ENCODE results near the gene GABRP. TPM values are rescaled to one million over a fixed set of nuclear protein-coding genes. Genes with fewer than 3 reads are reported as not detected.

Gene GABRP
- total RNA-seq, 1 experiment from 2014 or later, result 2.2 TPM

GRCh38 chr5:170846846-170847245, 63.3 kb downstream of the GABRP start:
- H3K36me3 ChIP-seq (replicated peaks; ENCODE audit: control insufficient read depth, insufficient read depth, low read length), result no peaks in the 10 kb centered on the region
- no peak for DNase-seq

DNA sequence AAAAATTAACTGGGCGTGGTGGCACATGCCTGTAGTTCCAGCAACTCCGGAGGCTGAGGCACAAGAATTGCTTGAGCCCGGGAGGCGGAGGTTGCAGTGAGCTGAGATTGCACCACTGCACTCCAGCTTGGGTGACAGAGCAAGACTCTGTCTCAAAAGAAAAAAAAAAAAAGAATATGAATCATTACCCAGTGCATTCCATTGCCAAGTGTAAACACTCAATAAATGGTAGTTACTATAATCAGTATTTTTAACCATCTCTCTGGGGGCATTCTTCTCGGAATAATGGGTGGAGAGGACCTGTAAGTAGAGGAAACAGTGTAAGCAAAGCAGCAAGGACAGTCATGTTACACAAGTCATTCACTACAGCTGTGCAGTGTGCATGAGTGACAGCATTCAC, 64.5 kb downstream of the GABRP start:
- no peak for DNase-seq
- Histone ChIP-seq H3K27me3 (ENCODE audit: control insufficient read depth, insufficient read depth, low read length) (no peaks in the 10 kb centered on the region), H3K36me3 (replicated peaks; ENCODE audit: control insufficient read depth, insufficient read depth, low read length) (no peaks in the 10 kb centered on the region), H3K4me3 (ENCODE audit: insufficient read depth, low read depth, low read length) (no peak overlapping the region)

More at GRCh38 chr5:170846846-170847245, 63.3 kb downstream of the GABRP start:
- no peak overlapping the region for H3K4me3 ChIP-seq (ENCODE audit: insufficient read depth, low read depth, low read length)
- H3K27me3 ChIP-seq (ENCODE audit: control insufficient read depth, insufficient read depth, low read length), result no peaks in the 10 kb centered on the region

- no peaks in the 10 kb centered on the region for H3K27me3 ChIP-seq (ENCODE audit: control insufficient read depth, insufficient read depth, low read length)
- H3K36me3 ChIP-seq (replicated peaks; ENCODE audit: control insufficient read depth, insufficient read depth, low read length), result no peaks in the 10 kb centered on the region
- H3K4me3 ChIP-seq (ENCODE audit: insufficient read depth, low read depth, low read length), result no peak overlapping the region
- no peak for DNase-seq
These were observed 65.8 kb downstream of the GABRP start for GRCh38 chr5:170849374-170849773.

GRCh38 chr5:170854566-170854965, 71.0 kb downstream of the GABRP start:
- H3K36me3 ChIP-seq (replicated peaks; ENCODE audit: control insufficient read depth, insufficient read depth, low read length), result no peaks in the 10 kb centered on the region
- no peak overlapping the region for H3K4me3 ChIP-seq (ENCODE audit: insufficient read depth, low read depth, low read length)
- DNase-seq, result no peak
- H3K27me3 ChIP-seq (ENCODE audit: control insufficient read depth, insufficient read depth, low read length), result no peaks in the 10 kb centered on the region

DNA sequence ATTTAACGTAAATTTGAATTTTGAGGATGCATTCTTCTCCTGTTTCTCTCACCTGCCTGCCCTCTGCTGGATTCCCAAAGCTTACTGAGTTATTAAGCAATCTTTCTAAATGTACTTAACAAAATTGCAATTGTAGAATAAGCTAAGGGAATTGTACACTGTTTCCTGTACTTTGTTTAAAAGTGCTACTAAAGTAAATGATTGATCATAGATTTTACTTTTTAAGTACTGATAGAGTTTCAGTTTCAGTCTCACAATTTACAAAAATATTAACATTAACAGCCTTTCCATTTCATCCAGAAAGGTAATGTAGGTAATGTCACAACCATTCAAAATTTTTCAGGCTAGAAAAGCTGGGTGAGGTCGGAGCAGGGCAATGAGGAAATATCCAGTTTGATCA, 73.5 kb downstream of the GABRP start:
- H3K27me3 ChIP-seq (ENCODE audit: control insufficient read depth, insufficient read depth, low read length), result no peaks in the 10 kb centered on the region
- DNase-seq, result no peak
- no peak overlapping the region for H3K4me3 ChIP-seq (ENCODE audit: insufficient read depth, low read depth, low read length)
- no peaks in the 10 kb centered on the region for H3K36me3 ChIP-seq (replicated peaks; ENCODE audit: control insufficient read depth, insufficient read depth, low read length)

GRCh38 chr5:170860415-170860814, 76.9 kb downstream of the GABRP start:
- no peaks in the 10 kb centered on the region for H3K36me3 ChIP-seq (replicated peaks; ENCODE audit: control insufficient read depth, insufficient read depth, low read length)
- peaks cover 8% of the 10 kb centered on the region for H3K27me3 ChIP-seq (ENCODE audit: control insufficient read depth, insufficient read depth, low read length)

GRCh38 chr5:170860818-170861666, 77.5 kb downstream of the GABRP start:
- Histone ChIP-seq H3K4me3 (ENCODE audit: insufficient read depth, low read depth, low read length) (peak overlapping the region; percentile 9; the same call in 1 of the 2 replicates), H3K36me3 (replicated peaks; ENCODE audit: control insufficient read depth, insufficient read depth, low read length) (no peaks in the 10 kb centered on the region), H3K27me3 (ENCODE audit: control insufficient read depth, insufficient read depth, low read length) (peaks cover 8% of the 10 kb centered on the region)
- no peak for DNase-seq

More at GRCh38 chr5:170860415-170860814, 76.9 kb downstream of the GABRP start:
- no peak overlapping the region for H3K4me3 ChIP-seq (ENCODE audit: insufficient read depth, low read depth, low read length)
- no peak for DNase-seq

DNA sequence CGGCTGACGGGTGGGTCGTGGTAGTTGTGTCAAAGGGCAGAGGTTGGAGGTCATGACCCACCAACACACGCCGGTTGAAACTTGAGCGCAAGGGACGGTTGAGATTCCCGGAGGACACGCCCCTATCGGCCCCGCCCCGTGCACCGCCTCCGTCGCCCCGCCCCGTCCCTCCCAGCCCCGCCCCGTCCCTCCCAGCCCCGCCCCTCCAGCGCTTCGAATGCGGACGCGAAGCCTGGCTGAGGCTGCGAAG, 78.1 kb downstream of the GABRP start:
- Histone ChIP-seq H3K36me3 (replicated peaks; ENCODE audit: control insufficient read depth, insufficient read depth, low read length) (no peaks in the 10 kb centered on the region), H3K4me3 (ENCODE audit: insufficient read depth, low read depth, low read length) (peak overlapping the region; percentile 9; the same call in 1 of the 2 replicates), H3K27me3 (ENCODE audit: control insufficient read depth, insufficient read depth, low read length) (peaks cover 8% of the 10 kb centered on the region)
- DNase-seq, result no peak

GRCh38 chr5:170861917-170862766, 78.6 kb downstream of the GABRP start, which contains the start of gene RANBP17:
RANBP17 (plus strand) TSS chr5:170862018.
- Histone ChIP-seq H3K4me3 (ENCODE audit: insufficient read depth, low read depth, low read length) (peak within 1 kb of the TSS; percentile 94), H3K27me3 (ENCODE audit: control insufficient read depth, insufficient read depth, low read length) (peaks cover 8% of the 10 kb centered on the region), H3K36me3 (replicated peaks; ENCODE audit: control insufficient read depth, insufficient read depth, low read length) (no peaks in the 10 kb centered on the region)
- DNase-seq, result peak; percentile 95

GRCh38 chr5:170863646-170864045, 80.1 kb downstream of the GABRP start:
- Histone ChIP-seq H3K4me3 (ENCODE audit: insufficient read depth, low read depth, low read length) (no peak overlapping the region), H3K36me3 (replicated peaks; ENCODE audit: control insufficient read depth, insufficient read depth, low read length) (no peaks in the 10 kb centered on the region), H3K27me3 (ENCODE audit: control insufficient read depth, insufficient read depth, low read length) (peaks cover 8% of the 10 kb centered on the region)
- no peak for DNase-seq

Other genes with a start within 250 kb of the GABRP start
- 6.4 and 11.6 TPM in 2 replicates for gene RANBP17, start 78.3 kb downstream of the GABRP start, total RNA-seq (2014; rRNA removed; shearing (Covaris generic))